ENCODE results near the gene TSPAN15. TPM values are rescaled to one million over a fixed set of nuclear protein-coding genes. Genes with fewer than 3 reads are reported as not detected.

TSPAN15 gene
- total and polyA plus RNA-seq, 2 donors (not counting 1 experiment from before 2014, with no cell fraction given): 0.56 to 2.6 TPM

- DNase-seq (ENCODE audit: low read depth in 2 of 2): no peak
- TF ChIP-seq CTCF (conservative IDR thresholded peaks at IDR 0.05 in 1 of 2, IDR thresholded peaks at IDR 0.05 in 1 of 2; ENCODE audit: low read depth in 1 of 2, low read length in 2 of 2) (no peak), EZH2 (IDR thresholded peaks at IDR 0.05; ENCODE audit: low read length, missing control alignments) (no peak)
These were observed 17.1 kb upstream of the TSPAN15 start for GRCh38 chr10:69434169-69434568.

GRCh38 chr10:69434926-69435325, 16.3 kb upstream of the TSPAN15 start:
- no peak for TF ChIP-seq EZH2 (IDR thresholded peaks at IDR 0.05; ENCODE audit: low read length, missing control alignments)
- no peak for TF ChIP-seq CTCF (conservative IDR thresholded peaks at IDR 0.05 in 1 of 2, IDR thresholded peaks at IDR 0.05 in 1 of 2; ENCODE audit: low read depth in 1 of 2, low read length in 2 of 2)
- Histone ChIP-seq H3K4me3 (replicated peaks in 1 of 4; ENCODE audit: control extremely low read depth in 1 of 4, insufficient read depth in 1 of 4, low read depth in 3 of 4, low read length in 4 of 4) (no peak overlapping the region), H3K36me3 (ENCODE audit: control insufficient read depth, insufficient read depth, low read length) (no peaks in the 10 kb centered on the region), H3K79me2 (ENCODE audit: control insufficient read depth, insufficient read depth, low read length) (no peaks in the 10 kb centered on the region), H3K4me1 (ENCODE audit: control insufficient read depth, extremely low read depth, insufficient read depth, low read length) (no peaks in the 10 kb centered on the region), H2AFZ (ENCODE audit: low read length) (no peak overlapping the region), H3K9ac (ENCODE audit: insufficient read depth, low read length) (no peak overlapping the region), H4K20me1 (ENCODE audit: control insufficient read depth, extremely low read depth, insufficient read depth, low read length) (no peaks in the 10 kb centered on the region), H3K27ac (ENCODE audit: insufficient read depth, low read length) (no peak overlapping the region), H3K27me3 (ENCODE audit: control insufficient read depth, insufficient read depth, low read length) (peaks cover 2% of the 10 kb centered on the region), H3K9me3 (ENCODE audit: control insufficient read depth, insufficient read depth, low read depth, low read length) (no peaks in the 10 kb centered on the region), H3K4me2 (ENCODE audit: extremely low read depth, insufficient read depth, low read length) (no peak overlapping the region)
- DNase-seq (ENCODE audit: low read depth in 2 of 2): no peak

More at GRCh38 chr10:69434169-69434568, 17.1 kb upstream of the TSPAN15 start:
- H3K4me1 ChIP-seq (ENCODE audit: control insufficient read depth, extremely low read depth, insufficient read depth, low read length): no peaks in the 10 kb centered on the region
- H3K4me3 ChIP-seq (replicated peaks in 1 of 4; ENCODE audit: control extremely low read depth in 1 of 4, insufficient read depth in 1 of 4, low read depth in 3 of 4, low read length in 4 of 4): no peak overlapping the region
- no peak overlapping the region for H3K4me2 ChIP-seq (ENCODE audit: extremely low read depth, insufficient read depth, low read length)
- H3K27ac ChIP-seq (ENCODE audit: insufficient read depth, low read length): no peak overlapping the region
- no peaks in the 10 kb centered on the region for H3K9me3 ChIP-seq (ENCODE audit: control insufficient read depth, insufficient read depth, low read depth, low read length)
- no peaks in the 10 kb centered on the region for H4K20me1 ChIP-seq (ENCODE audit: control insufficient read depth, extremely low read depth, insufficient read depth, low read length)
- peaks cover 2% of the 10 kb centered on the region for H3K27me3 ChIP-seq (ENCODE audit: control insufficient read depth, insufficient read depth, low read length)
- no peaks in the 10 kb centered on the region for H3K79me2 ChIP-seq (ENCODE audit: control insufficient read depth, insufficient read depth, low read length)
- H3K9ac ChIP-seq (ENCODE audit: insufficient read depth, low read length): no peak overlapping the region
- H3K36me3 ChIP-seq (ENCODE audit: control insufficient read depth, insufficient read depth, low read length): no peaks in the 10 kb centered on the region
- no peak overlapping the region for H2AFZ ChIP-seq (ENCODE audit: low read length)

GRCh38 chr10:69435966-69436520, 15.2 kb upstream of the TSPAN15 start:
- Histone ChIP-seq H3K36me3 (ENCODE audit: control insufficient read depth, insufficient read depth, low read length) (no peaks in the 10 kb centered on the region), H4K20me1 (ENCODE audit: control insufficient read depth, extremely low read depth, insufficient read depth, low read length) (no peaks in the 10 kb centered on the region), H3K9me3 (ENCODE audit: control insufficient read depth, insufficient read depth, low read depth, low read length) (no peaks in the 10 kb centered on the region), H3K9ac (ENCODE audit: insufficient read depth, low read length) (no peak overlapping the region), H3K27me3 (ENCODE audit: control insufficient read depth, insufficient read depth, low read length) (peaks cover 2% of the 10 kb centered on the region), H3K4me2 (ENCODE audit: extremely low read depth, insufficient read depth, low read length) (no peak overlapping the region), H3K27ac (ENCODE audit: insufficient read depth, low read length) (no peak overlapping the region), H2AFZ (ENCODE audit: low read length) (no peak overlapping the region), H3K4me1 (ENCODE audit: control insufficient read depth, extremely low read depth, insufficient read depth, low read length) (no peaks in the 10 kb centered on the region), H3K79me2 (ENCODE audit: control insufficient read depth, insufficient read depth, low read length) (no peaks in the 10 kb centered on the region), H3K4me3 (replicated peaks in 1 of 4; ENCODE audit: control extremely low read depth in 1 of 4, insufficient read depth in 1 of 4, low read depth in 3 of 4, low read length in 4 of 4) (no peak overlapping the region)
- no peak for TF ChIP-seq CTCF (conservative IDR thresholded peaks at IDR 0.05 in 1 of 2, IDR thresholded peaks at IDR 0.05 in 1 of 2; ENCODE audit: low read depth in 1 of 2, low read length in 2 of 2)
- no peak for TF ChIP-seq EZH2 (IDR thresholded peaks at IDR 0.05; ENCODE audit: low read length, missing control alignments)
- no peak for DNase-seq (ENCODE audit: low read depth in 2 of 2)
